SK-N-SH treated with all-trans-retinoic acid at 6 μM for 48 hours (cell line): ENCODE results near the gene UBE2H.
A peak's percentile ranks its signal among the peaks of the same experiment; 100 is the strongest.

Source experiments
- ATAC-seq: fragments of 200-7000 bp; cut with Tn5 transposase; 3 replicates; pipeline ENCODE4 v1.9.1; 2020; ENCODE audit warnings: mild to moderate bottlenecking, moderate library complexity
- ESRRG ChIP-seq: fragments of 250-450 bp; sonication (Bioruptor Pico); IDR thresholded peaks from 2 replicates; pipeline ENCODE4 v1.6.1; 2021; ENCODE audit warnings: mild to moderate bottlenecking
- GLIS3 ChIP-seq: fragments of 250-450 bp; sonication (Bioruptor Pico); IDR thresholded peaks from 2 replicates; pipeline ENCODE4 v1.5.0; 2020; ENCODE audit warnings: mild to moderate bottlenecking, moderate library complexity
- OSR1 ChIP-seq: fragments of 250-450 bp; sonication (Bioruptor Pico); IDR thresholded peaks from 2 replicates; pipeline ENCODE4 v1.8.0; 2022; ENCODE audit warnings: moderate library complexity, mild to moderate bottlenecking, inconsistent platforms
- PPARA ChIP-seq: fragments of 250-450 bp; sonication (Bioruptor Pico); IDR thresholded peaks from 2 replicates; pipeline ENCODE4 v1.5.0; 2020; ENCODE audit warnings: mild to moderate bottlenecking, borderline replicate concordance
- RARB ChIP-seq: fragments of 250-450 bp; sonication (Bioruptor Pico); IDR thresholded peaks from 2 replicates; pipeline ENCODE4 v1.8.0; 2021; ENCODE audit warnings: mild to moderate bottlenecking, moderate library complexity
- TCF4 ChIP-seq: fragments of 250-450 bp; sonication (Bioruptor Pico); IDR thresholded peaks from 2 replicates; pipeline ENCODE4 v1.8.0; 2021; ENCODE audit warnings: mild to moderate bottlenecking, moderate library complexity, borderline replicate concordance
- ZC3H10 ChIP-seq: fragments of 250-450 bp; sonication (Bioruptor Pico); IDR thresholded peaks from 2 replicates; pipeline ENCODE4 v1.5.1; 2021; ENCODE audit warnings: mild to moderate bottlenecking, moderate library complexity
- ZFP3 ChIP-seq: fragments of 250-450 bp; sonication (Bioruptor Pico); IDR thresholded peaks from 2 replicates; pipeline ENCODE4 v1.5.0; 2020; ENCODE audit warnings: mild to moderate bottlenecking, moderate library complexity
- ZNF70 ChIP-seq: fragments of 450-650 bp; formaldehyde crosslinking; IDR thresholded peaks from 2 replicates; pipeline ENCODE4 v1.5.0; 2020; ENCODE audit warnings: mild to moderate bottlenecking, moderate library complexity
- ZNF8 ChIP-seq: fragments of 450-650 bp; formaldehyde crosslinking; IDR thresholded peaks from 2 replicates; pipeline ENCODE4 v1.5.0; 2020; ENCODE audit warnings: mild to moderate bottlenecking, moderate library complexity
- TF ChIP-seq, protein P1 (sequence below): fragments of 250-450 bp; sonication (Bioruptor Pico); IDR thresholded peaks from 2 replicates; pipeline ENCODE4 v1.8.0; 2020; ENCODE audit warnings: mild to moderate bottlenecking, moderate library complexity, borderline replicate concordance
- TF ChIP-seq, protein P2 (sequence below): fragments of 250-450 bp; sonication (Bioruptor Pico); IDR thresholded peaks from 2 replicates; pipeline ENCODE4 v1.8.0; 2021; ENCODE audit warnings: low read depth, mild to moderate bottlenecking, moderate library complexity, borderline replicate concordance
- TF ChIP-seq, protein P3 (sequence below): fragments of 250-450 bp; sonication (Bioruptor Pico); IDR thresholded peaks from 2 replicates; pipeline ENCODE4 v1.5.1; 2021; ENCODE audit warnings: mild to moderate bottlenecking, moderate library complexity
- TF ChIP-seq, protein P4 (sequence below): fragments of 250-450 bp; sonication (Bioruptor Pico); IDR thresholded peaks from 2 replicates; pipeline ENCODE4 v1.5.0; 2020; ENCODE audit warnings: mild to moderate bottlenecking, moderate library complexity

Gene UBE2H

DNA sequence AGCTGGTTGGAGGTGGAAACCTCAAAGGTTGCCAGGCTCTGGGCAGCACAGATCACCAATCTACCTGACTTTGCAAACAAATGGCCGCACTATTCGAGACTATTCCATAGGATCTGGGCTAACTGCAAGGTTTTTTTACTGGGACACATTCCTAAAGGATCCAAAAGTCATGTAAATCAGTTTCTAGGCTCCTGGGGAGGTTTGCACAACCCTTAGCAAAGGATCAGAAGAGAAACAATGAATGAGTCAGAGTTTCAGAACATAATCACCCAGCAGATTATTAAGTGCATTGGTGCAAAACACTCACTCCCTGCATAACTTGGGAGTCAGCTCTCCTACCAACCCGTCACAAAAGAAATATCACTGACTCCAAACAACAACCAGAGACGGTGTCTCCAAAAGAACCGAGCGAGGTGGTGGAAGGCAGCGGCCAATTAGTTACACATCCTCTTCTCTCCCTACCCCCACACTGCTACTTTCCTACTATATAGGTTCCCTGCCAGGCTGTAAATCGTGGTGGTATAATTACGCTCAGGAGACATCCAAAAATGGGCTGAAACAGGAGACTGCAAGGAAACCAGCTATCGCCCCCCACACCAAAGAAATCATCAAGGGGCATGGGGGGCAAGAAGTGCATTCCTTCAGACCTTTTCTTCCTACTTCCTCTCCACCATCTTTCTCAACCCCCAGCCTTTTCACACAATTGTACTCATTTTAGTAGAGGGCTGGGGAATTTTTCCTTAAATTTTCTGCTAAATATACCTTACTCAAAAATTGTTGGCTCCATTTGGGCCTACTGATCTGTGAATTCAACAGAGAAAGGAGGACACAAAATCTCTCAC, 3.2 kb downstream of the UBE2H start:
- peak; percentile 60; the same call in 1 of the 2 replicates for TF ChIP-seq ZFP3 (CRISPR knock-in tag)
- TF ChIP-seq, protein P1, sequence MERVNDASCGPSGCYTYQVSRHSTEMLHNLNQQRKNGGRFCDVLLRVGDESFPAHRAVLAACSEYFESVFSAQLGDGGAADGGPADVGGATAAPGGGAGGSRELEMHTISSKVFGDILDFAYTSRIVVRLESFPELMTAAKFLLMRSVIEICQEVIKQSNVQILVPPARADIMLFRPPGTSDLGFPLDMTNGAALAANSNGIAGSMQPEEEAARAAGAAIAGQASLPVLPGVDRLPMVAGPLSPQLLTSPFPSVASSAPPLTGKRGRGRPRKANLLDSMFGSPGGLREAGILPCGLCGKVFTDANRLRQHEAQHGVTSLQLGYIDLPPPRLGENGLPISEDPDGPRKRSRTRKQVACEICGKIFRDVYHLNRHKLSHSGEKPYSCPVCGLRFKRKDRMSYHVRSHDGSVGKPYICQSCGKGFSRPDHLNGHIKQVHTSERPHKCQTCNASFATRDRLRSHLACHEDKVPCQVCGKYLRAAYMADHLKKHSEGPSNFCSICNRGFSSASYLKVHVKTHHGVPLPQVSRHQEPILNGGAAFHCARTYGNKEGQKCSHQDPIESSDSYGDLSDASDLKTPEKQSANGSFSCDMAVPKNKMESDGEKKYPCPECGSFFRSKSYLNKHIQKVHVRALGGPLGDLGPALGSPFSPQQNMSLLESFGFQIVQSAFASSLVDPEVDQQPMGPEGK (CRISPR knock-in tag) = peak; percentile 27; the same call in 1 of the 2 replicates
- TF ChIP-seq ZC3H10 (CRISPR knock-in tag) = 0 out of 2 replicates have a peak, but pooled peaks have one; percentile 12
- TF ChIP-seq PPARA (CRISPR knock-in tag) = no peak
- ATAC-seq = peak; percentile 48

DNA sequence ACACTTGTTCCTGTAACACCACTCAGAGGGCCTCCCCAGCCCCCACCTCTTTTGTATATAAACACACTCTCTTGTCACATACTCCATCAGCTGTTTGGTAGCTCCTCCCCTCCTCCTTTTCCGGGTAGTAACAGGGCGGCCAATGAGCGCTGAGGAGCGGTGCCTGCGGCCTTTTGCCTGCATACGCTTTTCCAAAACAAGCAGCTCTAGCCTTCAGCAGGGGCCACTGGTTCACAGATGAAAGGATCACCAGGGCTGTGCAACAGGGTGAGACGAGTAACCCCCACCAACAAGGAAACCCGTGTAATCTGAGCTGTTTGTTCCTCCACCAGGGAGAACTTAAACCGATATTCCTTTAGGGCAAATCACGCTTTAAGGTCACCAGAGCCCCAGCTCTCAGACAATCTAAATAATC, 3.9 kb downstream of the UBE2H start:
- ATAC-seq = peak; percentile 83
- TF ChIP-seq, protein P2, sequence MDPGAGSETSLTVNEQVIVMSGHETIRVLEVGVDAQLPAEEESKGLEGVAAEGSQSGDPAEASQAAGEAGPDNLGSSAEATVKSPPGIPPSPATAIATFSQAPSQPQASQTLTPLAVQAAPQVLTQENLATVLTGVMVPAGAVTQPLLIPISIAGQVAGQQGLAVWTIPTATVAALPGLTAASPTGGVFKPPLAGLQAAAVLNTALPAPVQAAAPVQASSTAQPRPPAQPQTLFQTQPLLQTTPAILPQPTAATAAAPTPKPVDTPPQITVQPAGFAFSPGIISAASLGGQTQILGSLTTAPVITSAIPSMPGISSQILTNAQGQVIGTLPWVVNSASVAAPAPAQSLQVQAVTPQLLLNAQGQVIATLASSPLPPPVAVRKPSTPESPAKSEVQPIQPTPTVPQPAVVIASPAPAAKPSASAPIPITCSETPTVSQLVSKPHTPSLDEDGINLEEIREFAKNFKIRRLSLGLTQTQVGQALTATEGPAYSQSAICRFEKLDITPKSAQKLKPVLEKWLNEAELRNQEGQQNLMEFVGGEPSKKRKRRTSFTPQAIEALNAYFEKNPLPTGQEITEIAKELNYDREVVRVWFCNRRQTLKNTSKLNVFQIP = no peak
- TF ChIP-seq, protein P3, sequence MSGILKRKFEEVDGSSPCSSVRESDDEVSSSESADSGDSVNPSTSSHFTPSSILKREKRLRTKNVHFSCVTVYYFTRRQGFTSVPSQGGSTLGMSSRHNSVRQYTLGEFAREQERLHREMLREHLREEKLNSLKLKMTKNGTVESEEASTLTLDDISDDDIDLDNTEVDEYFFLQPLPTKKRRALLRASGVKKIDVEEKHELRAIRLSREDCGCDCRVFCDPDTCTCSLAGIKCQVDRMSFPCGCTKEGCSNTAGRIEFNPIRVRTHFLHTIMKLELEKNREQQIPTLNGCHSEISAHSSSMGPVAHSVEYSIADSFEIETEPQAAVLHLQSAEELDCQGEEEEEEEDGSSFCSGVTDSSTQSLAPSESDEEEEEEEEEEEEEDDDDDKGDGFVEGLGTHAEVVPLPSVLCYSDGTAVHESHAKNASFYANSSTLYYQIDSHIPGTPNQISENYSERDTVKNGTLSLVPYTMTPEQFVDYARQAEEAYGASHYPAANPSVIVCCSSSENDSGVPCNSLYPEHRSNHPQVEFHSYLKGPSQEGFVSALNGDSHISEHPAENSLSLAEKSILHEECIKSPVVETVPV (CRISPR knock-in tag) = no peak
- no peak for TF ChIP-seq ZNF8
- no peak for TF ChIP-seq RARB (CRISPR knock-in tag)
- TF ChIP-seq TCF4 (CRISPR knock-in tag) = peak; percentile 22; the same call in 1 of the 2 replicates
- TF ChIP-seq, protein P1 (CRISPR knock-in tag) = 0 out of 2 replicates have a peak, but pooled peaks have one; percentile 12
- TF ChIP-seq, all 23 proteins: peak for 2

DNA sequence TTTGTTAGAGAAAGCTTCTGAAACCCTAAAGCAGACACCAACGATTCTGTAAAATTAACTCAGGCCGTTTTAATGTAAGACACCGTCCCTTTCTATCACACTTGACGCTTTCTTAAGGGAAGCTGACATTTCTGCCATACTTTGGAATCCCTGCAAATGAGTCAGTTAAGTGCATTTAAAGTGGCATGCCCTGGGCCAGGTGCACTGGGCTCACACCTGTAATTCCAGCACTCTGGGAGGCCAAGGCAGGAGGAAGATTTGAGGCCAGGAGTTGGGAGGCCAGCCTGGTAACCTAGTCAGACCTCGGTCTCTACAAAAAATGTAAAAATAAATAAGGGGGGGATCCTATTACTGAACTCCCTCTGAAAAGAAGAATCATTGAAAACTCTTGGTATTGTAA, 4.4 kb downstream of the UBE2H start:
- ATAC-seq = no peak
- TF ChIP-seq, protein P2 = 0 out of 2 replicates have a peak, but pooled peaks have one; percentile 32
- TF ChIP-seq, protein P4, sequence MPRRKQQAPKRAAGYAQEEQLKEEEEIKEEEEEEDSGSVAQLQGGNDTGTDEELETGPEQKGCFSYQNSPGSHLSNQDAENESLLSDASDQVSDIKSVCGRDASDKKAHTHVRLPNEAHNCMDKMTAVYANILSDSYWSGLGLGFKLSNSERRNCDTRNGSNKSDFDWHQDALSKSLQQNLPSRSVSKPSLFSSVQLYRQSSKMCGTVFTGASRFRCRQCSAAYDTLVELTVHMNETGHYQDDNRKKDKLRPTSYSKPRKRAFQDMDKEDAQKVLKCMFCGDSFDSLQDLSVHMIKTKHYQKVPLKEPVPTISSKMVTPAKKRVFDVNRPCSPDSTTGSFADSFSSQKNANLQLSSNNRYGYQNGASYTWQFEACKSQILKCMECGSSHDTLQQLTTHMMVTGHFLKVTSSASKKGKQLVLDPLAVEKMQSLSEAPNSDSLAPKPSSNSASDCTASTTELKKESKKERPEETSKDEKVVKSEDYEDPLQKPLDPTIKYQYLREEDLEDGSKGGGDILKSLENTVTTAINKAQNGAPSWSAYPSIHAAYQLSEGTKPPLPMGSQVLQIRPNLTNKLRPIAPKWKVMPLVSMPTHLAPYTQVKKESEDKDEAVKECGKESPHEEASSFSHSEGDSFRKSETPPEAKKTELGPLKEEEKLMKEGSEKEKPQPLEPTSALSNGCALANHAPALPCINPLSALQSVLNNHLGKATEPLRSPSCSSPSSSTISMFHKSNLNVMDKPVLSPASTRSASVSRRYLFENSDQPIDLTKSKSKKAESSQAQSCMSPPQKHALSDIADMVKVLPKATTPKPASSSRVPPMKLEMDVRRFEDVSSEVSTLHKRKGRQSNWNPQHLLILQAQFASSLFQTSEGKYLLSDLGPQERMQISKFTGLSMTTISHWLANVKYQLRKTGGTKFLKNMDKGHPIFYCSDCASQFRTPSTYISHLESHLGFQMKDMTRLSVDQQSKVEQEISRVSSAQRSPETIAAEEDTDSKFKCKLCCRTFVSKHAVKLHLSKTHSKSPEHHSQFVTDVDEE (CRISPR knock-in tag) = no peak

DNA sequence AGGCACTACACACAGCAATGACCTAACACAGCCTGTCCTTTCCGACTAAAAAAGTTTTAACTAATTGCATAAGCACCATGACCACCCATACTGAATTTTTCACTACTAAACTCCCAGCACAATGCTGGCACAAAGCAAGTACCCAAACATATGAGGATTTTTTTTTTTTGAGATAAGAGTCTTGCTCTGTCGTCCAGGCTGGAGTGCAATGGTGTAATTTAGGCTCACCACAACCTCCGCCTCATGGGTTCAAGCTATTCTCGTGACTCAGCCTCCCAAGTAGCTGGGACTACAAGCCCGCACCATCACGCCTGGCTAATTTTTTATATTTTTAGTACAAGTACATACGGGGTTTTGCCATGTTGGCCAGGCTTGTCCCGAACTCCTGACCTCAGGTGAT, 5.1 kb downstream of the UBE2H start:
- ATAC-seq = no peak
- TF ChIP-seq ZNF70 (CRISPR knock-in tag) = no peak

DNA sequence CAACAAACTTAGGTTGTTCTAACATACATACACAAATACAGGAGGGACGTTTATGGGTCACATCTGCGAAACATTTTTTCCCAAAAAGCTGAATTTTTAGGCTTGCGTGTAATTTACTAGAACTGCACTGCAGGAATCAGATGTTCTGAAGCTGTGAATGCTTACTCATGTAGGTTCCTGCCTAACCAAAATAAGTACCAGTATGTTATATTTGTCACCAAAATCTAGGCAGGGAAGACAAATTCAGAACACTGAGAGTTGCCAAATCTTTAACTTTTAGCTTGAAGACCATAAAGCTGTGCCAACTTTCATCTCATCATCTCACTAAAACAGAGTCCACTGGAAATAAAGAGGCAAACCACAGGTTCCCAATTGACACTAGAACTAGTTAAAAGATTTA, 5.7 kb downstream of the UBE2H start:
- ATAC-seq = no peak
- TF ChIP-seq ESRRG (no peak), OSR1 (CRISPR knock-in tag) (no peak), PPARA (CRISPR knock-in tag) (no peak), ZC3H10 (CRISPR knock-in tag) (no peak), ZNF70 (CRISPR knock-in tag) (no peak), GLIS3 (CRISPR knock-in tag) (no peak)
- TF ChIP-seq, protein P3 (CRISPR knock-in tag) = no peak
- TF ChIP-seq, protein P2 = no peak
